Trophoblast cell (in vitro differentiated cells and primary cell): ENCODE data around the gene APOA5.

Experiments
- DNase-seq, 2 donors: peaks; one replicate each; pipeline ENCODE4 v3.0.0-alpha.2; 2016
- H2AFZ ChIP-seq: 2 replicates; pipeline ENCODE4 v1.6.1; 2013; ENCODE audit warnings: low read length, moderate library complexity, mild to moderate bottlenecking; ENCODE audit not compliant: insufficient read depth, poor library complexity
- H2AK5ac ChIP-seq: 2 replicates; pipeline ENCODE4 v1.6.1; 2013; ENCODE audit warnings: mild to moderate bottlenecking, low read length
- H2BK120ac ChIP-seq: 2 replicates; pipeline ENCODE4 v1.6.1; 2013; ENCODE audit warnings: low read length, mild to moderate bottlenecking, moderate library complexity; ENCODE audit not compliant: insufficient read depth, poor library complexity
- H2BK12ac ChIP-seq: 2 replicates; pipeline ENCODE4 v1.6.1; 2013; ENCODE audit warnings: mild to moderate bottlenecking, low read length, moderate library complexity
- H2BK5ac ChIP-seq: 2 replicates; pipeline ENCODE4 v1.6.1; 2013; ENCODE audit warnings: low read length, low read depth, moderate library complexity, mild to moderate bottlenecking; ENCODE audit not compliant: poor library complexity
- H3K14ac ChIP-seq: 2 replicates; pipeline ENCODE4 v1.6.1; 2013; ENCODE audit warnings: mild to moderate bottlenecking, low read length
- H3K18ac ChIP-seq: 2 replicates; pipeline ENCODE4 v1.6.1; 2013; ENCODE audit warnings: mild to moderate bottlenecking, low read length
- H3K23ac ChIP-seq: 2 replicates; pipeline ENCODE4 v1.6.1; 2013; ENCODE audit warnings: low read length
- H3K27ac ChIP-seq: 2 replicates; pipeline ENCODE4 v1.5.1; 2013; ENCODE audit warnings: low read depth, mild to moderate bottlenecking, inconsistent platforms, low read length, moderate library complexity
- H3K27me3 ChIP-seq: 2 replicates; pipeline ENCODE4 v1.6.1; 2013; ENCODE audit warnings: inconsistent platforms, mild to moderate bottlenecking, low read length, moderate library complexity; ENCODE audit not compliant: insufficient read depth
- H3K36me3 ChIP-seq, 2 experiments: 1 replicate in 1 of 2; 2 replicates in 1 of 2; pipeline ENCODE4 v1.6.1; 2013; ENCODE audit warnings: low read length in 2 of 2, mild to moderate bottlenecking in 2 of 2, moderate library complexity in 1 of 2; ENCODE audit not compliant: insufficient read depth in 2 of 2, control insufficient read depth in 1 of 2
- H3K4ac ChIP-seq: 2 replicates; pipeline ENCODE4 v1.6.1; 2013; ENCODE audit warnings: low read depth, mild to moderate bottlenecking, low read length, moderate library complexity
- H3K4me1 ChIP-seq, 2 experiments: 1 replicate in 1 of 2; 2 replicates in 1 of 2; pipeline ENCODE4 v1.6.1; 2013; ENCODE audit warnings: low read length in 2 of 2, mild to moderate bottlenecking in 2 of 2, moderate library complexity in 1 of 2; ENCODE audit not compliant: insufficient read depth in 2 of 2, control insufficient read depth in 1 of 2
- H3K4me2 ChIP-seq: 2 replicates; pipeline ENCODE4 v1.6.1; 2013; ENCODE audit warnings: inconsistent platforms, mild to moderate bottlenecking, low read length, moderate library complexity
- H3K4me3 ChIP-seq: 2 replicates; pipeline ENCODE4 v1.5.1; 2013; ENCODE audit warnings: mild to moderate bottlenecking, low read depth, low read length, inconsistent platforms
- H3K79me1 ChIP-seq: one replicate; pipeline ENCODE4 v1.6.1; 2013; ENCODE audit warnings: low read length
- H3K79me2 ChIP-seq: 2 replicates; pipeline ENCODE4 v1.6.1; 2013; ENCODE audit warnings: low read length, mild to moderate bottlenecking; ENCODE audit not compliant: control insufficient read depth, insufficient read depth, poor library complexity
- H3K9ac ChIP-seq: 2 replicates; pipeline ENCODE4 v1.6.1; 2013; ENCODE audit warnings: mild to moderate bottlenecking, low read length
- H3K9me3 ChIP-seq: 2 replicates; pipeline ENCODE4 v1.6.1; 2013; ENCODE audit warnings: low read depth, mild to moderate bottlenecking, control low read depth, inconsistent platforms, low read length; ENCODE audit not compliant: insufficient read depth
- H4K12ac ChIP-seq: 2 replicates; pipeline ENCODE4 v1.6.1; 2013; ENCODE audit warnings: low read depth, mild to moderate bottlenecking, low read length, moderate library complexity
- H4K8ac ChIP-seq: 2 replicates; pipeline ENCODE4 v1.6.1; 2013; ENCODE audit warnings: low read depth, mild to moderate bottlenecking, low read length, moderate library complexity
- H4K91ac ChIP-seq: one replicate; pipeline ENCODE4 v1.6.1; 2013; ENCODE audit warnings: low read depth, mild to moderate bottlenecking, low read length, moderate library complexity
- WGBS: extraction: QIAGEN DNeasy Blood & Tissue Kit; methylation state at CpG from one replicate; pipeline ENCODE4 v1.1.7; 2013; ENCODE audit warnings: missing lambda C conversion rate; ENCODE audit not compliant: insufficient read length, insufficient coverage; ENCODE audit errors: extremely low coverage; 5-methylcytosine and 5-hydroxymethylcytosine counted together

Gene APOA5

DNA sequence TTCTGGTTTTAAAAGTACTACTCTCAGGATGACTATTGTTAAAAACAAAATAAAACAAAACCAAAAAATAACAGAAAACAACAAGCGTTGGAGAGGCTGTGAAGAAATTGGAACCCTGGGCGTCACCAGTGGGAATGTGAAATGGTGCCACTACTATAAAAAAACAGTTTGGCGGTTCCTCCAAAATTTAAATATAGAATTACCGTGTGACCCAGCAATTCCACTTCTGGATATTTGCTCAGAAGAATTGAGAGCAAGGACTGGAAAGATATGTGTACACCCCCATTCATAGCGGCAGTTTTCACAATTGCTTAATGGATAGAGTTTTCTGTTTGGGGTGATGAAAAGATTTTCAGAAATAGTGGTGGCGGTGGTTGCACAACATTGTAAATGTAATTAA is 22.8 kb upstream of the APOA5 start:
- Histone ChIP-seq H3K18ac (no peak overlapping the region), H3K14ac (no peak overlapping the region), H4K8ac (no peak overlapping the region), H2BK120ac (no peak overlapping the region), H3K9me3 (peaks cover under 1% of the 10 kb centered on the region), H3K79me2 (no peaks in the 10 kb centered on the region), H3K79me1 (no peaks in the 10 kb centered on the region), H3K4me1 (no peaks in the 10 kb centered on the region), H2AFZ (no peak overlapping the region), H3K4ac (no peak overlapping the region), H3K36me3 (no peaks in the 10 kb centered on the region), H3K4me3 (no peak overlapping the region), H4K12ac (no peak overlapping the region), H3K27ac (no peak overlapping the region), H2BK5ac (no peak overlapping the region), H3K9ac (no peak overlapping the region), H2BK12ac (no peak overlapping the region), H2AK5ac (no peak overlapping the region), H3K27me3 (no peaks in the 10 kb centered on the region), H4K91ac (no peak overlapping the region), H3K4me2 (no peak overlapping the region), H3K23ac (no peak overlapping the region)
- DNase-seq: no peak
- WGBS: no CpG with 5 or more reads among the region's 6 CpGs

DNA sequence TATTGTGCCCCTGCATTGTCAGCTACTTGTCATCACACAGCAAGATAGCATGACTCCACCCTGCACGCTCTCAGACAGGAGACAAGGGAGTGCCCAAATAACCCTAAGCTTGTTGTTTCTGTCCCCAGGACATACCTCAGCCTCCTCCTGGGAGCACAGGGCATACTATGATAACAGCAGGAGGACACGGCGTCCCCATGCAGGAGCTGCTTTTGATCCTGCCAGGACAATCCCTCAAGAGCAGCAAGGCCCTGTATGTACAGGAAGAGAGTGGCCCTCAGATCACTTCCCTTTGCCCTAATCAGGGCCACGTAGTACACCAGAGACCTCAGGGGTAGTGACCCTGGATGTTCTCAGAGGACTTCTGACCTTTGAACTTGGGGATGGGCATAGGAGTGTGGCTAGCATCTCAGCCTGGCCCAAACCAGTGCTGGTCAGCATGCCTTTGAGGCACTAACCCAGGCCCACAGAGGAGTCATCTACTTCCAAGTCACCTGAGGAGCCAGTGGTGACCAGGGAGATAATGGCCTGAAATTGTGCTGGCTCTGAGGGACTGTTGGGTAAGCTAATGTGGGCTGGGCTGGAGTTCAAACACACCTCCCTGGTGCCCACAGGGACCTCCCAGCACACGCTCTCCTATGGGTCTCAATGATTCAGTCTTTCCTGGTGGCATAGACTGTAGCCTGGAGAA is 22.2 kb upstream of the APOA5 start:
- Histone ChIP-seq H3K36me3 (no peaks in the 10 kb centered on the region), H3K14ac (no peak overlapping the region), H4K8ac (no peak overlapping the region), H3K4me3 (no peak overlapping the region), H3K79me1 (no peaks in the 10 kb centered on the region), H3K27me3 (no peaks in the 10 kb centered on the region), H3K79me2 (no peaks in the 10 kb centered on the region), H3K4ac (no peak overlapping the region), H2AFZ (no peak overlapping the region), H2AK5ac (no peak overlapping the region), H3K9me3 (peaks cover under 1% of the 10 kb centered on the region), H3K27ac (no peak overlapping the region), H3K4me1 (no peaks in the 10 kb centered on the region), H2BK12ac (no peak overlapping the region), H4K12ac (no peak overlapping the region), H3K9ac (no peak overlapping the region), H3K4me2 (no peak overlapping the region), H2BK5ac (no peak overlapping the region), H4K91ac (no peak overlapping the region), H2BK120ac (no peak overlapping the region), H3K23ac (no peak overlapping the region), H3K18ac (no peak overlapping the region)
- DNase-seq: peak; percentile 23 to 65
- no CpG with 5 or more reads among the region's 5 CpGs for WGBS

DNA sequence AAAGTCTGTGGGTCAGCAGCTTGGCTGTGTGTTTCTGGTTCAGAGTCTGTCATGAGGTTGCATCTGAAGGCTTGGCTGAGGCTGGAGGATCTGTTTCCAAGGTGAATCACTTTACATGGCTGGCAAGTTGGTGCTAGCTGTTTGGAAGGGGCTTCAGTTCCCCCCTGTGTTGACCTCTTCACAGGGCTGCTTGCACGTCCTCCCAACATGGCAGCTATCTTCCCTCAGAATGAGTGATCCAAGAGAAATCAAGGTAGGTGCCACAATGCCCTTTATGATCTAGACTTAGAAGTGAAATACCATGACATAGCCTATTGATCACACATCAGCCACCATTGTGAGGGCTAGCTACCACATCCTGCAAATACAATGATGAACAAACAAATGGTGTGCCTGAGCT is 21.5 kb upstream of the APOA5 start:
- Histone ChIP-seq H3K27ac (no peak overlapping the region), H2BK5ac (no peak overlapping the region), H3K23ac (no peak overlapping the region), H3K79me2 (no peaks in the 10 kb centered on the region), H3K4me1 (no peaks in the 10 kb centered on the region), H4K12ac (no peak overlapping the region), H3K4me3 (no peak overlapping the region), H3K14ac (no peak overlapping the region), H3K27me3 (no peaks in the 10 kb centered on the region), H4K8ac (no peak overlapping the region), H3K36me3 (no peaks in the 10 kb centered on the region), H3K9ac (no peak overlapping the region), H2BK12ac (no peak overlapping the region), H3K4me2 (no peak overlapping the region), H3K79me1 (no peaks in the 10 kb centered on the region), H3K9me3 (peaks cover 2% of the 10 kb centered on the region), H3K18ac (no peak overlapping the region), H2BK120ac (no peak overlapping the region), H4K91ac (no peak overlapping the region), H2AK5ac (no peak overlapping the region), H3K4ac (no peak overlapping the region), H2AFZ (no peak overlapping the region)
- WGBS: no CpG with 5 or more reads among the region's 1 CpG
- no peak for DNase-seq

DNA sequence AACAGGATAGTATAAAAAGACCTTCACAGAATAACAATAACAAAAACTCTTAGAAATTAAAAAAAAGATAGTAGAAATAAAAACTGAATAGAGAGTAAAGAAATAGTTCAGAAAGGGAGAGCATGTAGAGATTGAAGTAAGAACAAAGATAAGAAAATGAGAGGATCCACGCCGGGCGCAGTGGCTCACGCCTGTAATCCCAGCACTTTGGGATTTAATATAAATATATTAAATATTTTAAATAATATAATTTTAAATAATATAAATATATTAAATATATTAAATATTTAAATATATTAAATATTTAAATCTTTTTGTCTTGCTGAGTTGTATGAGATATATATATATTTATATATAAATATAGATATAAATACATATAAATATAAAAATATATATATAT is 20.4 kb upstream of the APOA5 start:
- Histone ChIP-seq H2BK120ac (no peak overlapping the region), H3K79me1 (no peaks in the 10 kb centered on the region), H2BK5ac (no peak overlapping the region), H2AFZ (no peak overlapping the region), H3K9ac (no peak overlapping the region), H4K12ac (no peak overlapping the region), H3K4me2 (no peak overlapping the region), H3K27me3 (no peaks in the 10 kb centered on the region), H4K8ac (no peak overlapping the region), H3K23ac (no peak overlapping the region), H2AK5ac (no peak overlapping the region), H2BK12ac (no peak overlapping the region), H3K4ac (no peak overlapping the region), H3K9me3 (peaks cover 2% of the 10 kb centered on the region), H4K91ac (no peak overlapping the region), H3K4me3 (no peak overlapping the region), H3K4me1 (no peaks in the 10 kb centered on the region), H3K18ac (no peak overlapping the region), H3K36me3 (no peaks in the 10 kb centered on the region), H3K27ac (no peak overlapping the region), H3K79me2 (no peaks in the 10 kb centered on the region), H3K14ac (no peak overlapping the region)
- no peak for DNase-seq
- no CpG with 5 or more reads among the region's 4 CpGs for WGBS
